K562 (cell line): ENCODE results near the gene GABRR3. TPM values are rescaled to one million over a fixed set of nuclear protein-coding genes. Genes with fewer than 3 reads are reported as not detected.

ENCODE experiments used
- ATAC-seq: fragments of 200-7000 bp; cut with Tn5 transposase; 3 replicates; pipeline ENCODE4 v1.9.1; 2020; ENCODE audit warnings: moderate library complexity
- BruUV-seq: library from RNA; stranded (reverse); fragments of 400-500 nt; replicated peaks from 2 replicates; lab custom pipeline; 2021; lab: Mats Ljungman, UMichigan
- CTCF ChIA-PET: fragments of 300-600 bp; formaldehyde crosslinking; extraction: SDS; loops from one replicate; lab custom pipeline; 2021; ENCODE audit warnings: low intra/inter-chr PET ratio; lab: Yijun Ruan, JAX
- POLR2A ChIA-PET: fragments of 300-600, 350-650 bp; sonication (Branson Sonifier 250); formaldehyde crosslinking; extraction: SDS; loops from one replicate; lab custom pipeline; 2021; ENCODE audit warnings: antibody characterized with exemption, inconsistent platforms; lab: Yijun Ruan, JAX
- DNase-seq, 4 experiments: peaks; one replicate each; pipeline versions ENCODE4 v3.0.0 to v3.0.0-alpha.2; 2011 to 2018; ENCODE audit warnings: low spot score in 3 of 4, mixed read lengths in 3 of 4; ENCODE audit errors: extremely low read depth in 1 of 4
- FAIRE-seq: peaks from 2 replicates; lab custom pipeline; 2011; peaks lifted over from hg19 to GRCh38; lab: Jason Lieb, UNC
- H2AFZ ChIP-seq: 2 replicates; pipeline ENCODE4 v1.6.0; 2011; ENCODE audit warnings: low read depth, low read length, control low read depth, inconsistent platforms
- H3K27ac ChIP-seq: fragments of 200-600 bp; 3 replicates; pipeline ENCODE4 v1.8.0; 2011; ENCODE audit warnings: low read depth, mild to moderate bottlenecking, control low read depth, inconsistent platforms, low read length, moderate library complexity, mixed read lengths; ENCODE audit errors: extremely low read depth
- H3K27me3 ChIP-seq, 2 experiments: fragments of 300-600 bp in 1 of 2; 2 replicates in 1 of 2; 3 replicates in 1 of 2; pipeline versions ENCODE4 v1.6.0 to v1.8.0; 2011; ENCODE audit warnings: inconsistent platforms in 2 of 2, low read length in 2 of 2, mild to moderate bottlenecking in 1 of 2, mixed read lengths in 1 of 2, moderate library complexity in 1 of 2; ENCODE audit not compliant: control insufficient read depth in 2 of 2, insufficient read depth in 2 of 2
- H3K36me3 ChIP-seq: fragments of 300-600 bp; 3 replicates; pipeline ENCODE4 v1.8.0; 2011; ENCODE audit warnings: mild to moderate bottlenecking, low read length, inconsistent platforms; ENCODE audit not compliant: control insufficient read depth, insufficient read depth
- H3K4me1 ChIP-seq, 2 experiments: fragments of 200-600 bp in 1 of 2; replicated peaks in 1 of 2; 2 replicates in 1 of 2; 3 replicates in 1 of 2; pipeline versions ENCODE4 v1.5.1 to v1.8.0; 2011; ENCODE audit warnings: inconsistent platforms in 2 of 2, low read length in 2 of 2, mild to moderate bottlenecking in 1 of 2, mixed read lengths in 1 of 2, moderate library complexity in 1 of 2; ENCODE audit not compliant: control insufficient read depth in 2 of 2, insufficient read depth in 2 of 2
- H3K4me2 ChIP-seq: 2 replicates; pipeline ENCODE4 v1.6.1; 2011; ENCODE audit warnings: low read length, control low read depth, inconsistent platforms, mixed read lengths; ENCODE audit not compliant: insufficient read depth
- H3K4me3 ChIP-seq: fragments of 200-600 bp; sonication (generic), shearing (Covaris generic); 2 replicates; pipeline ENCODE4 v1.5.1; 2016; ENCODE audit warnings: control low read depth, inconsistent platforms
- H3K79me2 ChIP-seq: fragments of 200-600 bp; 3 replicates; pipeline ENCODE4 v1.8.0; 2011; ENCODE audit warnings: low read length, inconsistent platforms; ENCODE audit not compliant: control insufficient read depth, insufficient read depth
- H3K9ac ChIP-seq, 2 experiments: 2 replicates each; pipeline versions ENCODE4 v1.6.0 to v1.6.1; 2011; ENCODE audit warnings: low read depth in 2 of 2, low read length in 2 of 2, control low read depth in 1 of 2, inconsistent platforms in 1 of 2, mild to moderate bottlenecking in 1 of 2, mixed read lengths in 1 of 2; ENCODE audit not compliant: insufficient read depth in 1 of 2
- H3K9me1 ChIP-seq: one replicate; pipeline ENCODE4 v1.6.0; 2011; ENCODE audit warnings: inconsistent platforms, mild to moderate bottlenecking, low read length, moderate library complexity; ENCODE audit not compliant: control insufficient read depth, insufficient read depth
- H3K9me3 ChIP-seq: replicated peaks from 2 replicates; pipeline ENCODE4 v1.5.1; 2011; ENCODE audit warnings: low read depth, low read length, inconsistent platforms; ENCODE audit not compliant: control insufficient read depth, insufficient read depth
- H4K20me1 ChIP-seq: replicated peaks from 2 replicates; pipeline ENCODE4 v1.6.1; 2011; ENCODE audit warnings: low read length, inconsistent platforms, mixed read lengths; ENCODE audit not compliant: control insufficient read depth, insufficient read depth
- CTCF ChIP-seq, 3 experiments: IDR thresholded peaks in 2 of 3; conservative IDR thresholded peaks in 1 of 3; 2 replicates each; pipeline ENCODE4 v1.5.1; 2011 to 2012; ENCODE audit warnings: low read length in 3 of 3, mild to moderate bottlenecking in 3 of 3, control low read depth in 2 of 3, improper control_type of control experiment in 1 of 3, inconsistent platforms in 1 of 3, low read depth in 1 of 3, mixed read lengths in 1 of 3, moderate library complexity in 1 of 3; ENCODE audit not compliant: insufficient read depth in 2 of 3
- RAD21 ChIP-seq, 2 experiments: fragments of 250-450 bp in 1 of 2; fragments of 450-650 bp in 1 of 2; sonication (Bioruptor Pico) in 1 of 2; formaldehyde crosslinking in 1 of 2; IDR thresholded peaks in 1 of 2; conservative IDR thresholded peaks in 1 of 2; 2 replicates each; pipeline versions ENCODE4 v1.4.0 to v1.8.0; 2020 to 2022; ENCODE audit warnings: mild to moderate bottlenecking in 2 of 2, moderate library complexity in 1 of 2
- ZBTB33 ChIP-seq: sonication (generic); formaldehyde crosslinking; IDR thresholded peaks from 2 replicates; pipeline ENCODE4 v1.8.1; 2023; ENCODE audit warnings: mild to moderate bottlenecking, missing genetic modification reagents
- ZBTB8A ChIP-seq: fragments of 450-650 bp; IDR thresholded peaks from 2 replicates; pipeline ENCODE4 v1.6.1; 2018; ENCODE audit warnings: mild to moderate bottlenecking, moderate library complexity; ENCODE audit not compliant: partially characterized antibody
- WGBS: fragments of 100-300 bp; shearing (Covaris generic); methylation state at CpG from one replicate; pipeline ENCODE4 v1.1.6; 2016; ENCODE audit warnings: low coverage, mixed read lengths; ENCODE audit not compliant: insufficient coverage; ENCODE audit errors: missing lambda C conversion rate; 5-methylcytosine and 5-hydroxymethylcytosine counted together
- in situ Hi-C: fragments of 300-500 bp; cut with MboI; formaldehyde crosslinking; loops from 4 replicates; pipeline ENCODE4 v1.15.0; 2018; ENCODE audit warnings: inconsistent platforms, mixed read lengths
- intact Hi-C: fragments of 100-400 bp; cut with micrococcal nuclease; formaldehyde crosslinking; loops from 2 replicates; pipeline ENCODE4 v1.14.2; 2022
- polyA plus RNA-seq, 8 experiments: library from polyadenylated mRNA; depleted of rRNA in 4 of 8; stranded (reverse) in 5 of 8; unstranded in 3 of 8; fragments of >200 nt; fragmentation: Nextera tagmentation in 2 of 8; fragmentation: Illumina TruSeq in 1 of 8; extraction: Ambion mirVana in 2 of 8; extraction: Trizol in 1 of 8; gene quantifications; 2 replicates each; pipeline versions ENCODE4 v1.2.1 to v1.2.3, GENCODE V29; 2011 to 2014; ENCODE audit warnings: inconsistent platforms in 1 of 8, missing spikeins in 1 of 8
- total RNA-seq, 7 experiments: library from RNA; depleted of rRNA in 6 of 7; stranded (reverse); fragments of >200 nt in 6 of 7; fragmentation: Illumina TruSeq in 2 of 7; extraction: Trizol in 2 of 7; gene quantifications; 2 replicates each; pipeline versions ENCODE4 v1.2.1 to v1.2.3, GENCODE V29; 2011 to 2021; ENCODE audit warnings: low replicate concordance in 1 of 7
- TF ChIP-seq, protein P1 (sequence below): fragments of 250-450 bp; sonication (Bioruptor Pico); IDR thresholded peaks from 2 replicates; pipeline ENCODE4 v1.5.0; 2021

Gene GABRR3
- total and polyA plus RNA-seq, 9 of the 15 experiments (the other 6 are each of a cell fraction or from before 2014, with no cell fraction given) = not detected

DNA sequence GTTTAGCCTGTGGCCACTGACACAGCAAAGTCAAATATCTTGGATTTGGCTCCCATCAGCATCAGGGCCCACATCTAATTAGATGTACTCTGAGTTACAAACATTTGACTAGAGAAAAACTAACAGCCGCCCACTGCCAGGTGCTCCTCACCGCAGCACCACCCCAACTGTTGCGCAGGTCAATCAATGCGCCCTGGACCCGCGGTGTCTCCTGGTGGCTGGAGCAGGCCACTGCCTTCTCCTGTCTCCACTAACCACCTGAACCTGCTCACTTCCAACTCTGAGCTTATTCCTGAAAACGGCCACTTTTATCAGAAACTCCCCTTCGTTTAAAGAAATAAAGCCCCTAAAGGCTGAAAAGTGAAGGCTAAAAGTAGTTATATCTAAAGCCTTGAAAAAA lies 67.1 kb downstream of the GABRR3 start:
- Histone ChIP-seq H3K36me3 (peaks cover 20% of the 10 kb centered on the region; the same call in 1 of the 3 replicates), H4K20me1 (no peaks in the 10 kb centered on the region), H3K27ac (no peak overlapping the region), H3K79me2 (peaks cover 49% of the 10 kb centered on the region), H3K4me1 (peaks cover 0 to 11% of the 10 kb centered on the region in 2 experiments; a peak in 4 of 5 replicates), H2AFZ (no peak overlapping the region), H3K4me2 (no peak overlapping the region), H3K4me3 (no peak overlapping the region), H3K9me1 (no peaks in the 10 kb centered on the region), H3K9ac (no peak overlapping the region), H3K27me3 (no peaks in the 10 kb centered on the region), H3K9me3 (no peaks in the 10 kb centered on the region)
- CTCF ChIA-PET = no interaction called here
- ATAC-seq = peak; percentile 46; the same call in 2 of the 3 replicates
- BruUV-seq = no TSS peak
- FAIRE-seq = no peak
- peak; percentile 12 to 20 (median 16) for DNase-seq
- intact Hi-C loops = no loop called here
- in situ Hi-C loops = no loop called here
- WGBS = 87% methylated on average over 8 of the region's 8 CpGs
- TF ChIP-seq CTCF (IDR thresholded peaks at IDR 0.05 in 2 of 3, conservative IDR thresholded peaks at IDR 0.05 in 1 of 3; ENCODE audit: insufficient read depth in 2 of 3, low read depth in 1 of 3, low read length in 3 of 3) (peak; percentile 25 to 35 (median 29); a peak in 4 of 6 replicates), ZBTB8A (no peak), ZBTB33 (CRISPR knock-in tag) (peak; percentile 99), RAD21 (CRISPR knock-in tag; conservative IDR thresholded peaks at IDR 0.05 in 1 of 2, IDR thresholded peaks at IDR 0.05 in 1 of 2) (peak in 1 of 2 experiments; percentile 47; a peak in 2 of 4 replicates)
- TF ChIP-seq, protein P1, sequence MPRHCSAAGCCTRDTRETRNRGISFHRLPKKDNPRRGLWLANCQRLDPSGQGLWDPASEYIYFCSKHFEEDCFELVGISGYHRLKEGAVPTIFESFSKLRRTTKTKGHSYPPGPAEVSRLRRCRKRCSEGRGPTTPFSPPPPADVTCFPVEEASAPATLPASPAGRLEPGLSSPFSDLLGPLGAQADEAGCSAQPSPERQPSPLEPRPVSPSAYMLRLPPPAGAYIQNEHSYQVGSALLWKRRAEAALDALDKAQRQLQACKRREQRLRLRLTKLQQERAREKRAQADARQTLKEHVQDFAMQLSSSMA = no peak
- TF ChIP-seq, all 486 proteins: peak for 3
- POLR2A ChIA-PET = interaction anchor here (1.0 kb wide), 1 partner anchor 9 kb away, joined by 3 read pairs; no protein-coding TSS in a partner anchor
